HG03565 (cell line): Measurements from ENCODE around the gene PIGN.
A peak's percentile ranks its signal among the peaks of the same experiment; 100 is the strongest.

Source experiments
- ATAC-seq: cut with Tn5 transposase; IDR thresholded peaks from one replicate; pipeline ENCODE4 v1.9.1; 2021; ENCODE audit warnings: mild to moderate bottlenecking, moderate library complexity; ENCODE audit not compliant: unreplicated experiment

PIGN gene

GRCh38 chr18:62119884-62120283, 67.0 kb downstream of the PIGN start:
- no peak for ATAC-seq

- ATAC-seq = no peak
Observed at GRCh38 chr18:62118328-62118727, 68.5 kb downstream of the PIGN start.

- no peak for ATAC-seq
Observed at GRCh38 chr18:62109676-62110075, 77.2 kb downstream of the PIGN start.

- no peak for ATAC-seq
Observed at GRCh38 chr18:62107881-62108280, 79.0 kb downstream of the PIGN start.

- ATAC-seq = no peak
Observed at GRCh38 chr18:62106271-62106670, 80.6 kb downstream of the PIGN start.

- no peak for ATAC-seq
Observed at GRCh38 chr18:62105376-62105775, 81.5 kb downstream of the PIGN start.

- ATAC-seq = peak; percentile 71
Observed at GRCh38 chr18:62102221-62102620, 84.6 kb downstream of the PIGN start.

- ATAC-seq = no peak
Observed at GRCh38 chr18:62101321-62101721, 85.5 kb downstream of the PIGN start.

- ATAC-seq = no peak
Observed at GRCh38 chr18:62098960-62099359, 87.9 kb downstream of the PIGN start.

GRCh38 chr18:62097698-62098097, 89.2 kb downstream of the PIGN start:
- no peak for ATAC-seq

GRCh38 chr18:62091487-62092120, 95.3 kb downstream of the PIGN start:
- ATAC-seq = no peak

- ATAC-seq = no peak
Observed at GRCh38 chr18:62089174-62089573, 97.7 kb downstream of the PIGN start.

- ATAC-seq = no peak
Observed at GRCh38 chr18:62088156-62088555, 98.7 kb downstream of the PIGN start.

GRCh38 chr18:62085756-62086155, 101.1 kb downstream of the PIGN start:
- no peak for ATAC-seq

GRCh38 chr18:62081761-62082294, 105.0 kb downstream of the PIGN start:
- no peak for ATAC-seq

- no peak for ATAC-seq
Observed at GRCh38 chr18:62081248-62081647, 105.6 kb downstream of the PIGN start.

GRCh38 chr18:62080172-62080900, 106.5 kb downstream of the PIGN start:
- no peak for ATAC-seq

GRCh38 chr18:62073461-62074281, 113.2 kb downstream of the PIGN start:
- no peak for ATAC-seq

GRCh38 chr18:62072370-62072769, 114.5 kb downstream of the PIGN start:
- no peak for ATAC-seq

GRCh38 chr18:62071071-62071470, 115.8 kb downstream of the PIGN start:
- no peak for ATAC-seq

GRCh38 chr18:62070302-62070701, 116.6 kb downstream of the PIGN start:
- no peak for ATAC-seq

- ATAC-seq = no peak
Observed at GRCh38 chr18:62069556-62069955, 117.3 kb downstream of the PIGN start.
